ENCODE data around the gene SIGLEC9. TPM values are rescaled to one million over a fixed set of nuclear protein-coding genes. Genes with fewer than 3 reads are reported as not detected.

SIGLEC9 gene
- total and polyA plus RNA-seq, 2 donors (not counting 1 experiment from before 2014, with no cell fraction given) = 0.72 TPM; not detected in 1

- peak; percentile 36 for DNase-seq
Measured at GRCh38 chr19:51098365-51099046, 26.2 kb upstream of the SIGLEC9 start.

GRCh38 chr19:51099047-51099382 is 25.7 kb upstream of the SIGLEC9 start:
- DNase-seq = no peak
- Mint-ChIP-seq H3K9me3 (ENCODE audit: insufficient read depth) (no peaks in the 10 kb centered on the region), H3K27me3 (no peaks in the 10 kb centered on the region), H3K27ac (no peak overlapping the region), H3K4me3 (no peak overlapping the region), H3K4me1 (peaks cover 8% of the 10 kb centered on the region)
- no peaks in the 10 kb centered on the region for H3K9me3 ChIP-seq (ENCODE audit: control extremely low read depth in 1 of 3, control insufficient read depth in 2 of 3, insufficient read depth in 1 of 3, low read length in 2 of 3)
- POLR2A ChIA-PET = no interaction called here
- H3K4me2 ChIP-seq (replicated peaks; ENCODE audit: low read depth, low read length, poor library complexity, severe bottlenecking) = no peak overlapping the region
- no peak overlapping the region for H3K9ac ChIP-seq (ENCODE audit: low read length)
- TF ChIP-seq EZH2 (IDR thresholded peaks at IDR 0.05; ENCODE audit: borderline replicate concordance, insufficient read depth, low read depth, low read length, poor library complexity, severe bottlenecking) (no peak), CTCF (IDR thresholded peaks at IDR 0.05) (no peak)
- H3K4me1 ChIP-seq (ENCODE audit: control insufficient read depth in 2 of 2, insufficient read depth in 2 of 2, low read length in 2 of 2) = no peaks in the 10 kb centered on the region
- H3K79me2 ChIP-seq (ENCODE audit: control insufficient read depth, insufficient read depth, low read length) = peaks cover 23% of the 10 kb centered on the region
- H3K27ac ChIP-seq (ENCODE audit: low read length in 2 of 2) = no peak overlapping the region
- ATAC-seq (ENCODE audit: low read depth) = no peak
- intact Hi-C loops (cut with micrococcal nuclease) = no loop called here
- H2AFZ ChIP-seq (ENCODE audit: insufficient read depth, low read depth, low read length, poor library complexity, severe bottlenecking) = no peak overlapping the region
- no peaks in the 10 kb centered on the region for H3K27me3 ChIP-seq (replicated peaks in 1 of 4; ENCODE audit: control extremely low read depth in 1 of 4, control insufficient read depth in 3 of 4, insufficient read depth in 4 of 4, low read length in 3 of 4)
- peaks cover 11 to 27% of the 10 kb centered on the region in 2 experiments for H3K36me3 ChIP-seq (replicated peaks in 1 of 2; ENCODE audit: control extremely low read depth in 1 of 2, control insufficient read depth in 1 of 2, extremely low read depth in 1 of 2, insufficient read depth in 2 of 2, low read length in 1 of 2)
- no peak overlapping the region for H3K4me3 ChIP-seq (ENCODE audit: control extremely low read depth in 1 of 5, extremely low read depth in 1 of 5, insufficient read depth in 1 of 5, low read depth in 2 of 5, low read length in 4 of 5)
- CTCF ChIA-PET = no interaction called here
- H4K20me1 ChIP-seq (ENCODE audit: control insufficient read depth, insufficient read depth, low read length, poor library complexity, severe bottlenecking) = peaks cover 41% of the 10 kb centered on the region
- 84% methylated on average over 22 of the region's 22 CpGs for WGBS (ENCODE audit: insufficient coverage)

More at GRCh38 chr19:51098365-51099046, 26.2 kb upstream of the SIGLEC9 start:
- Histone ChIP-seq H3K4me1 (ENCODE audit: control insufficient read depth in 2 of 2, insufficient read depth in 2 of 2, low read length in 2 of 2) (no peaks in the 10 kb centered on the region), H3K4me3 (ENCODE audit: control extremely low read depth in 1 of 5, extremely low read depth in 1 of 5, insufficient read depth in 1 of 5, low read depth in 2 of 5, low read length in 4 of 5) (no peak overlapping the region), H3K27me3 (replicated peaks in 1 of 4; ENCODE audit: control extremely low read depth in 1 of 4, control insufficient read depth in 3 of 4, insufficient read depth in 4 of 4, low read length in 3 of 4) (no peaks in the 10 kb centered on the region), H3K27ac (ENCODE audit: low read length in 2 of 2) (no peak overlapping the region), H3K4me2 (replicated peaks; ENCODE audit: low read depth, low read length, poor library complexity, severe bottlenecking) (no peak overlapping the region), H3K9ac (ENCODE audit: low read length) (no peak overlapping the region), H3K79me2 (ENCODE audit: control insufficient read depth, insufficient read depth, low read length) (peaks cover 18% of the 10 kb centered on the region), H3K9me3 (ENCODE audit: control extremely low read depth in 1 of 3, control insufficient read depth in 2 of 3, insufficient read depth in 1 of 3, low read length in 2 of 3) (no peaks in the 10 kb centered on the region), H4K20me1 (ENCODE audit: control insufficient read depth, insufficient read depth, low read length, poor library complexity, severe bottlenecking) (peaks cover 36% of the 10 kb centered on the region), H2AFZ (ENCODE audit: insufficient read depth, low read depth, low read length, poor library complexity, severe bottlenecking) (no peak overlapping the region), H3K36me3 (replicated peaks in 1 of 2; ENCODE audit: control extremely low read depth in 1 of 2, control insufficient read depth in 1 of 2, extremely low read depth in 1 of 2, insufficient read depth in 2 of 2, low read length in 1 of 2) (peaks cover 11 to 23% of the 10 kb centered on the region in 2 experiments)
- ChIA-PET POLR2A (no interaction called here), CTCF (no interaction called here)
- TF ChIP-seq EZH2 (IDR thresholded peaks at IDR 0.05; ENCODE audit: borderline replicate concordance, insufficient read depth, low read depth, low read length, poor library complexity, severe bottlenecking) = no peak
- no peak for TF ChIP-seq CTCF (IDR thresholded peaks at IDR 0.05)
- WGBS (ENCODE audit: insufficient coverage) = 88% methylated on average over 70 of the region's 78 CpGs
- Mint-ChIP-seq H3K4me3 (no peak overlapping the region), H3K27ac (no peak overlapping the region), H3K9me3 (ENCODE audit: insufficient read depth) (no peaks in the 10 kb centered on the region), H3K4me1 (peaks cover 8% of the 10 kb centered on the region), H3K27me3 (no peaks in the 10 kb centered on the region)
- intact Hi-C loops (cut with micrococcal nuclease) = no loop called here
- no peak for ATAC-seq (ENCODE audit: low read depth)
